ENCODE measurements around the gene LMAN2L.

LMAN2L gene

GRCh38 chr2:96710985-96711384 is 28.9 kb downstream of the LMAN2L start:
- no peak overlapping the region for H3K4me3 ChIP-seq (ENCODE audit: low read depth, low read length)

GRCh38 chr2:96703021-96703751 is 36.7 kb downstream of the LMAN2L start:
- no peak overlapping the region for H3K4me3 ChIP-seq (ENCODE audit: low read depth, low read length)

- H3K4me3 ChIP-seq (ENCODE audit: low read depth, low read length): no peak overlapping the region
These were observed 37.6 kb downstream of the LMAN2L start for GRCh38 chr2:96702098-96702785.

- no peak overlapping the region for H3K4me3 ChIP-seq (ENCODE audit: low read depth, low read length)
These were observed 38.2 kb downstream of the LMAN2L start for GRCh38 chr2:96701636-96702035.

- H3K4me3 ChIP-seq (ENCODE audit: low read depth, low read length): no peak overlapping the region
These were observed 39.8 kb downstream of the LMAN2L start for GRCh38 chr2:96700086-96700485.

- no peak overlapping the region for H3K4me3 ChIP-seq (ENCODE audit: low read depth, low read length)
These were observed 40.2 kb downstream of the LMAN2L start for GRCh38 chr2:96699621-96700020.

- no peak overlapping the region for H3K4me3 ChIP-seq (ENCODE audit: low read depth, low read length)
These were observed 40.8 kb downstream of the LMAN2L start for GRCh38 chr2:96699021-96699420.

GRCh38 chr2:96698221-96698861 is 41.5 kb downstream of the LMAN2L start:
- H3K4me3 ChIP-seq (ENCODE audit: low read depth, low read length): no peak overlapping the region

GRCh38 chr2:96697476-96697875 is 42.4 kb downstream of the LMAN2L start:
- no peak overlapping the region for H3K4me3 ChIP-seq (ENCODE audit: low read depth, low read length)

- H3K4me3 ChIP-seq (ENCODE audit: low read depth, low read length): no peak overlapping the region
These were observed 44.3 kb downstream of the LMAN2L start for GRCh38 chr2:96695602-96696001.

GRCh38 chr2:96694816-96695455 is 44.9 kb downstream of the LMAN2L start:
- H3K4me3 ChIP-seq (ENCODE audit: low read depth, low read length): no peak overlapping the region

- H3K4me3 ChIP-seq (ENCODE audit: low read depth, low read length): no peak overlapping the region
These were observed 45.6 kb downstream of the LMAN2L start for GRCh38 chr2:96694279-96694678.

GRCh38 chr2:96693286-96694200 is 46.3 kb downstream of the LMAN2L start:
- no peak overlapping the region for H3K4me3 ChIP-seq (ENCODE audit: low read depth, low read length)

GRCh38 chr2:96692094-96692971 is 47.5 kb downstream of the LMAN2L start:
- H3K4me3 ChIP-seq (ENCODE audit: low read depth, low read length): no peak overlapping the region

GRCh38 chr2:96691022-96691612 is 48.7 kb downstream of the LMAN2L start:
- H3K4me3 ChIP-seq (ENCODE audit: low read depth, low read length): no peak overlapping the region

GRCh38 chr2:96690306-96691021 is 49.4 kb downstream of the LMAN2L start:
- no peak overlapping the region for H3K4me3 ChIP-seq (ENCODE audit: low read depth, low read length)

- no peak overlapping the region for H3K4me3 ChIP-seq (ENCODE audit: low read depth, low read length)
These were observed 50.4 kb downstream of the LMAN2L start for GRCh38 chr2:96689431-96689991.

All from iPS-11a (cell line).